ENCODE measurements around the gene CISD2.

GRCh38 chr4:102867278-102868152 is 1.3 kb upstream of the CISD2 start:
- TF ChIP-seq POLR2AphosphoS5 (IDR thresholded peaks at IDR 0.05; ENCODE audit: borderline replicate concordance, low read depth, low read length) (no peak), EZH2 (IDR thresholded peaks at IDR 0.05) (no peak)
